GM21576 (cell line): Measurements from ENCODE around the gene EPS8L2.

Experiments
- ATAC-seq: cut with Tn5 transposase; IDR thresholded peaks from one replicate; pipeline ENCODE4 v1.9.1; 2021; ENCODE audit warnings: mild to moderate bottlenecking, moderate library complexity; ENCODE audit not compliant: unreplicated experiment

EPS8L2 gene

GRCh38 chr11:773425-773824, 67.4 kb downstream of the EPS8L2 start:
- ATAC-seq = no peak

DNA sequence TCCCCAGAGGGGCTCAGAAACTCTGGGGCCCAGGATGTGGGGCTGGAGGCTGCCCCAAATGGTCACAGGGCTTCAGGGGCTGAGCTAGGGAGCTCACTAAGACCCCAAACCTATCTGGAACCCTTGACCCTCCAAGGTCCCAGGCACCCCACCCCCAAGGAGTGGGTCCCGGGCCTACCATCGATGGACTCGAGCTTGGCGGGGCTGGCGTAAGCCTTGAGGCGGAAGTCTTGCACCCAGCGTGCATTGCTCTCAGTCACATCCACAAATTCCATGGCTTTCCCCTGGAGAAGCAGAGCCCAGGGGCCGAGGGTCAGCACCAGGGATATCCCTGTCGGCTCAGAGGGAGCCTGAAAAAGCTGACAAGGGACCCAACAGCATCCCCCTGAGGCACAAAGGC, 67.8 kb downstream of the EPS8L2 start:
- ATAC-seq = no peak

GRCh38 chr11:774873-775592, 69.0 kb downstream of the EPS8L2 start:
- ATAC-seq = no peak

DNA sequence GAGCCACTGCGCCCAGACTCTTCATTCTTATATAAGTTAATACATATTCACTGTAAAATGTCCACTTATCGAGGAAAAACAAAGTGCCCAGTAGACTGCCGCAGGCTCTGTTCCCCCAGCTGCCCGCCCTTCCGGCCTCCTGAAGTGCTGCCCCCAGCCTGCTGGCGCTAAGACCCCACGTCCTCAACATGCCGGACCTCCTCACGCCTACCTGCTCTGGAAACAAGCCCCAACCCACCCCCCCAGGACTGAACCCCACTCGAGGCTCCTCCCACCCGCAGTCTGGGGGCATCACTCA, 70.2 kb downstream of the EPS8L2 start:
- ATAC-seq = no peak

- ATAC-seq = peak; percentile 16
These were observed 70.7 kb downstream of the EPS8L2 start for GRCh38 chr11:776561-777287.
